NCI-H2196 treated with DMSO at 0.1 percent for 48 hours (cell line): ENCODE data around the gene NR4A3.
"Not testable (repeated sequence)": the region's sequence is repeated elsewhere in the genome, so short reads cannot be mapped to it uniquely, and the experiment has no call there.

ENCODE experiments used
- DNase-seq: peaks from one replicate; lab custom pipeline; 2025; ENCODE audit not compliant: unreplicated experiment; lab: John Stamatoyannopoulos, UW

NR4A3 gene

GRCh38 chr9:99832558-99832864 is 10.8 kb downstream of the NR4A3 start:
- DNase-seq, result no peak

DNA sequence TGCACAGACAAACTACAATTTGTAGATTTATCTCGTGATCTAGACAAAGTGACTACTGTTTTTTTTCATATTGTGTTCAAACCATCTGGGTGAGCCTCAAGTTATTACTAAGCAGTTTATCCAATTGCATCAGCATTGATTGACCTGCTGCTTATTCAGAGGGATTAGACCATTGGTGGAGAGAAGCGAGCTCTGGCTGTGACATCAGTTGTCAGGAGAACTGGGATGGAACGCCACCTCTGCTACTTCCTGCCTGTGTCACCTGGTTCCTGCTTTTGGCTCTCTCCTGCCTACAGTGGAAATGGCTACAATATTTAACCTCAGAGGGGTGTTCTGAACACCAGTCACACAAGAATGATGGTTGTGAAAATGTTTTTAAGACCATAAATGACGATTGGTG is 12.1 kb downstream of the NR4A3 start:
- DNase-seq, result no peak

DNA sequence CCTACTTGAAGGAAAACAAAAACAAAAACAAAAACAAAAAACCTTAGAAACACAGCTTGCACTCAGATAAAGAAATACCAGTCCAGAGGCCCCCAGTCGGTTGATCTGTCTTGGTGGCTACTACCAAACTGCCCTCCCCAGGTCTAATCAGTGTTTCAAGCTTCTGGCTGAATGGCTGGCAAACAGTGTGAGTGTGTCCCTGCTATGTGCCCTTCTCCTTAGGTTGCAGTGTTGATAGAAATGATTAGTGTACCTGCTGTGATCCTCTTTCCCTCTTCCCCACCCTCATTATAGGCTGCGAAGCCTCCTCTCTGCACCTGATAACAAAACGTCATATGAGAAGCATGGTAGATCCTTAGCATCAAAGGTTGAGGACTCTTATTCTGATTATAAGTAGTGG is 12.8 kb downstream of the NR4A3 start:
- DNase-seq, result no peak

- no peak for DNase-seq
Measured at GRCh38 chr9:99835142-99835541, 13.5 kb downstream of the NR4A3 start.

DNA sequence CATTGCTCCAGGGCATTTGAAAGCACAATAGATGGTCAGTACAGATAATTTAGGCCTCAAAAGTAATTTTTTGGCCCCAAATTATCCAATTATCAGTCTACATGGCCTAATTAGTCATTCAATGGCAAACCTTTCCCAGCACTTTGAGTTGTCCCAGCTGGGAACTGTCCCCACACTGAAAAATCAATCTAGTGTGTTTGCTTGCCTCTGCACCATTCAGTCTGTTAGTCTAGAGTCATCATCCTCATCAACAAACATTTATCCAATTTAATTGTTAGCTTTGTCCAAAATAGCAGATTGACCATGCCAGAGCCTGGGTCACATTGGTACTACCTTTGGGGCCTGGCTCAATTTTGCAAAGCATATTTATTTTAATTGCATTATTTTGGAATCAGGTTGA is 13.9 kb downstream of the NR4A3 start:
- no peak for DNase-seq

- no peak for DNase-seq
Measured at GRCh38 chr9:99840072-99840471, 18.4 kb downstream of the NR4A3 start.

DNA sequence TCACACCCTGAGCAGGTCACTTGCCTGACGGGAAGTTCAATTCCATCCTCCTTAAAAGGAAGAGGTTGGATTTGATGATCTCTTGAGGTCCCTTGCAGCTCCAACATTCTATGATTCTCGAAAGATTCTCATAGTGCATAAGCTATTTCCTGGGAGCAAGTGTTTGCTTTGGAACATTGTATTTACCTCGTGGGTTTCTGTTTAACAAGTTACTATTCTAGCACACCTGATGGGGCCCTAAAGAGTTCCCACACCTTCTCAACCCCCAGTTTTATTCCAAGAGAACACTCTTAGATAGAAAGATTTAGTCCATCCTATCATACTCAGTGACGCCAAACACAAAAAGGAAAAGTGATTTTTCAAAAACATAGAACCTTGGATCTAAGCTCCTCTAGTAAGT is 23.4 kb downstream of the NR4A3 start:
- no peak for DNase-seq

DNA sequence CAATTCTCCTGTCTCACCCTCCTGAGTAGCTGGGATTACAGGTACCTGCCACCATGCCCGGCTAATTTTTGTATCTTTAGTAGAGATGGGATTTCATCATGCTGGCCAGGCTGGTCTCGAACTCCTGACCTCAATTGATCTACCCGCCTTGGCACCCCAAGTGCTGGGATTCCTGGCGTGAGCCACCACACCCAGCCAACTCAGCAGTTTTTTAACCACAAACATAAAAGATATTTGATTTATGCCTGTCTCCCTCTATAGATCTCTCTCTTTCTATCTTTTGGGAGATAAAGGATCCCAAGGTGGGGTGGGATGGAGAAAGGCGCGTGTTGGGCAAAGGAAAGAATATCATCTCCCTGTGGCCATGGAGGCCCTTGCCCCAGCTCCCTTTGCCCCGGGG is 26.8 kb downstream of the NR4A3 start:
- no peak for DNase-seq

DNA sequence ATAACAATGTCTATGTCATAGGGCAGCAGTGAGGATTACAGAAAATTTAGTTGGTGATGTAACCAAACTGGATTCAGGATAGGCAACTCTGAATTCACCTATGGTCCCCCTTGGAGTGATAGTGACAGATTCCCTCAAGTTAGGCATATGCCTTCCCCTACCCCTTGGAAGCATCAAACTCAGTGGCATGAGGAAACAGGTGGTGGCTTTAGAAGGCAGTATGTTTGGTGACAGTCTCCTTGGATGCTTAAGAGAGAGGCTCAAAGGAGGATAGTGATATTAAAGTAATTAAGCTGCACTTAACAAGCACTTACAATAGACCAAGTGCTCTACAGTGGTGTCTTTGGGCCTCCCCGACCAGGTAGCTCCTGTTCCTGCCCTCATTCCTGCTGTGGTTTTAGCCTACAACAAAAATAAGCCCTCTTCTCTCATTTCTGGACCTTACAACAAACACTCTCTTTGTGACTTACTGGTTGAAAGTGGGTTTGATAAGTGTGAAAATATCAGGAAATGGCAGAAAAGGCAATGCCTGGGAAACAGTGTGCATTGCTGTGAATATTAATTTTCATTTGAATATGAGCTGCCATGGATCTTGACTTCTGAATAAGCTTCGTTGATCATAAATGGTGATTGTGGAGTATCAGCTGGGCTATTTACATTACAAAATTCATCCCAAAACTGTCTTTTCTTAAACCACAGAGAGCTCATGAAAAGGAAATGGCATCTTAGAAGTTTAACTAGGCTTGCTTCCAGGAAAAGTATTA is 29.2 kb downstream of the NR4A3 start:
- DNase-seq, result no peak

DNA sequence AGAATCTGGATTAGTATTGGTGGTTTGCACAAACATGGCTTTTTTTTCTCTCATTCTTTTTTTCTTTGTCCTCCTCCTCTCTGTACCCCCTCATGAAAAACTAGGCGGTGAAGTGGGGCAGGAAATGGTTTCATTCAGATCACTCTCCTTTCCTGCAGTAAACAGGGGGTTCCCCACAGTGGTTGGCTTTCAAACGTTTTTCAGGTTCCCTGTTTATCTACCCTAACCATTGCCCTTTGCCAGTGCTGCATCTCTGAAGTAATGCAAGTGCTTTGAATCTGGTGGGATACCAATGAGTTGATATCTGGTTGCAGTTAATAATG is 29.8 kb downstream of the NR4A3 start:
- no peak for DNase-seq

GRCh38 chr9:99852617-99853016 is 30.9 kb downstream of the NR4A3 start:
- DNase-seq, result no peak

GRCh38 chr9:99855467-99856176 is 33.9 kb downstream of the NR4A3 start:
- no peak for DNase-seq

DNA sequence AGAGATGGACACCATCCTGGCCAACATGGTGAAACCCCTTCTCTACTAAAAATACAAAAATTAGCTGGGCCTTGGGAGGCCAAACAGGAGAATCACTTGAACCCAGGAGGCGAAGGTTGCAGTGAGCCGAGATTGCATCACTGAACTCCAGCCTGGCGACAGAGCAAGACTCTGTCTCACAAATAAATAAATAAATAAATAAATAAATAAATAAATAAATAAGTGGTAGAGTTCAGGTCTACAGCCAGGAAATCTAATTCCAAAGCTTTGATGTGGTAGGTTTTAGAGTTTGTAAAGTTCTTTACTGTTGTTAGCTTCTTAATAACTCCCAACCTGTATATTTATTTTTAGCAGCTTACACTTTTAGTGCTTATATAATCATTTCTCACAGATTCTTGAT is 35.9 kb downstream of the NR4A3 start:
- DNase-seq, result not testable (repeated sequence)

GRCh38 chr9:99858087-99858486 is 36.4 kb downstream of the NR4A3 start:
- no peak for DNase-seq

DNA sequence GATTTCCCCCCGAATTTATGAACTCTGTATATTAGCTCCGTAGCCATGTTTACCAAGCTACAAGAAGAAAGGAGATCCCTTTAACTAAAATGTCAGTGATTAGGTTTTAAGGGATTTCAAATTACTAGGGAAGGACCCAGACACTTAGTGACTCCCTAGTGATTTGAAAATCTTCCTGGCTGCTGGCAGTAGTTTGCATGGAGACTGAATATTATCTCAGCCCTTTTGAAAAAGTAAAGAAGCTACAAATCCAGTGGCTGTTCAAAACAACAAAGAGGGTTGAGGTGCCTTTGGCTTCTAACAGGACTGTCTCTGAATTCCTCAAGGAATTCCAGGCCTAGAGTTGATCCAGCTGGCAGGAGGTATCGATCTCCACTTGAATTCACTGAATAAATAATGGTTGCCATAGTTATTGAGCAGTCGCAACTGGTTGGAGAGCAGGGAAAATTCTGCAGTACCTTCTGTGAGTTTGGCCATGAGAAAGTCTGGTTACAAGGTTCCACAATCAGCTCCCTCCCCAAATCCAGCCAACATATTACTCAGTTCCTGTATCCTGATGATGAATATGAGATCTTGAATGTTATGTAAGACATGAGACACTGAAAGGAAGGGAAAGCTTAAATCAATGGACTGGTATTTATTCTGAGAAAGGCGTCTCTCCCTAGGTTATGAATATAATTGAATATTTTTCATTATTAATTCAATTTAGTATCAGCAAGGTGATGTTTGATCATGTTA is 37.7 kb downstream of the NR4A3 start:
- no peak for DNase-seq

DNA sequence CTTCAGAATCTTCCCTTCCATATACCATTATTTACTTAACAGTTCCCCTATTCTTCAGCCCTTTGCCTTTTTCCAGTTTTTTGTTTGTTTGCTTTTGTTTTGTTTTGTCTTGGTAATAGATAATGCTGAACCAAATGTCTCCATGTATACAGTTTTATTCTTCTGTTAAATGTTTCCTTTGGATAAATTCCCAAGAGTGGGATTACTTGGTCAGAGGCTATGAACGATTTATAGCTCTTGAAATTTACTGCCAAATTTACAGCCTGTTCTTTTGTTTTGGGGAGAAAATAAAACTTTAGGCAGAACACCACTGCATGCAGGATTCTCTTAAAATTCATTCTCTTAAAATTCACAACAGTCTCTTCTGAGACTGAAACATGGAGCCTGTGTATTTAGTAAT is 38.6 kb downstream of the NR4A3 start:
- no peak for DNase-seq

DNA sequence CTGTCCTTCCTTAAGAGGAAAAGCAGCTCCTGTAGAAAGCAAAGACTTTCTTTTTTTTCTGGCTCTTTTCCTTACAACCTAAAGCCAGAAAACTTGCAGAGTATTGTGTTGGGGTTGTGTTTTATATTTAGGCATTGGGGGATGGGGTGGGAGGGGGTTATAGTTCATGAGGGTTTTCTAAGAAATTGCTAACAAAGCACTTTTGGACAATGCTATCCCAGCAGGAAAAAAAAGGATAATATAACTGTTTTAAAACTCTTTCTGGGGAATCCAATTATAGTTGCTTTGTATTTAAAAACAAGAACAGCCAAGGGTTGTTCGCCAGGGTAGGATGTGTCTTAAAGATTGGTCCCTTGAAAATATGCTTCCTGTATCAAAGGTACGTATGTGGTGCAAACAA is 42.3 kb downstream of the NR4A3 start:
- DNase-seq, result no peak

- DNase-seq, result no peak
Measured at GRCh38 chr9:99866398-99866797, 44.7 kb downstream of the NR4A3 start.

DNA sequence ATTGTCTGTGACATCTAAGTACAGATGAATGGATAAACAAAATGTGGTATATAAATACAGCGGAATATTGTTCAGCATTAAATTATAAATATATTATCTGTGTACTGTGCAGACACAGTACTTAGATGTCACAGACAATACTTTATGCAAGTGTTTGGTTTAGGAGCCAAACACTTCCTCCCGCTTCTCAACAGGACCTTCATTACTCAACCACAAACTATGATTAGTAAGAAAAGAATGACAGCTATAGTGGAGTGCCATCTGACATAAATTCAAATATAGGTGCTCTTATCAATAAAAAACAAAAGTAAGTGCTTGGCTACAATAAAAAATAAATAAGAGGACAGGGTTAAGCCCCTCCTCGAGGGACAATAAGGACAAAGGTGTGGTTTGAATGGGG is 45.9 kb downstream of the NR4A3 start:
- DNase-seq, result no peak

GRCh38 chr9:99867968-99868367 is 46.3 kb downstream of the NR4A3 start:
- DNase-seq, result no peak

GRCh38 chr9:99868845-99869244 is 47.2 kb downstream of the NR4A3 start:
- DNase-seq, result no peak

DNA sequence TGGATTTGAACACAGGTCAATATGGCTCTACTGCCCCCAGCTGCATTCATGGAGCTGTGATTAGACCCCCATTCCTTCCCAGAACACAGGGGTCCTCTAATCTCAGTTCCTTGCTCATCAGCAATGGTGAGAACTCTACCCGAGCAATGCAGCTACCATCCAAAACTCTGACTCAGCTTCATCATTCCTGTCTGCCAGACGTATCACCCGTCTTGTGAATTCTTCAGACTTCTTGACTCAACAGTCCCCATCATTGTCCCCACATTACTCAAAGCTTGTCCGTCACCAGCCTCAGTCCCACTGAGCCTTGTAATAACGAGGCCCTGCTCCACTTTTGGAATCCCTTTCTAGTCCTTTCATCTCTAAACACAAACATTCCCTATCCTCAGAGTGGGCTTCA is 48.4 kb downstream of the NR4A3 start:
- no peak for DNase-seq
